ENCODE results near the gene ABHD16A.

GRCh38 chr6:31723980-31724691, 21.0 kb upstream of the ABHD16A start:
- TF ChIP-seq EZH2 (IDR thresholded peaks at IDR 0.05) (no peak), CTCF (IDR thresholded peaks at IDR 0.05) (no peak), EZH2phosphoT487 (IDR thresholded peaks at IDR 0.05) (no peak)

Data from neural progenitor cell (in vitro differentiated cells).